Right forelimb (tissue), 1 donor: Measurements from ENCODE around the gene ZNF568.

Source experiments
- DNase-seq: peaks from one replicate; pipeline ENCODE4 v3.0.0-alpha.2; 2018

Gene ZNF568

DNA sequence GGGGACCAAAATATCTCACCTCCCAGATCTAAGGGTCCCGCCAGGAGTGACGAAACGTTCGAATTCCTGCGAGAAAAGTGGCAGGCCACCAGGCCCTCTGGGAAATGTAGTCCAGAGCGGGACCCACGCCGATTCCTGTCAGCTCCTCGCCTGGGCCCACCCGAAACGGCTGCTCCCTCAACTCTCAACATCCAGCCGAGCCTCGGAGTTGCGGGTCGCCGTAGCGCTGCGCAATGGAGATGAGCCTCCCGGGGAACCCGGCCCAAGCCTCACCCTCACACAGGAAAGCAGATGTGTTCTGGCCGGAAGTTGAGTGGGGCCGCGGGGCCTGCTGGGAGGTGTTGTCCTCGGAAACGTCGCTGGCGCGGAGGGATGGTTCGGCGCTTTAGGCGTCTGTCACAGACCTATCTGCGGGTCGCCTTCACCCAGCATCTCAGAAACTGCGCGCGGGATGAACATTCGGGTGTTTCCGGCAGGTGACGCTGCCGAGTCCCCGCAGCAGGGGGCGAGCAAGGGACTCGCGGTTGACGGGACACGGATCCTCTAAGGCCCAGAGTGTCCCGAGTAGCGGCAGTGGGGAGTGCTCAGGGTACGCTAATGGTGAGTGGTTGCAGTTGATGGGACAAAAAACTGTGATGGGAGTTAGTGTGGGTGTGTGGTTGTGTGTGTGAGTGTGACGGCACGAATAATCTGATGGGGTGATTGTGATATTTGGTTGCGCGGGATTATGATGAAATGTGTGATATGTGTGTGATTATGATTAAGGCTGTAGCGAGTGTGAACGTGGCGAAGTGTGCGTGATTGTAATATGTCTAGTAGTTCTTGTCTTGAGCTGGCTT is at the start of gene ZNF568, which contains the start of gene ZNF829:
ZNF568 (plus strand) TSS at position 341 of the 839 bp plus-strand sequence. CDS start 6,439 bp downstream, outside the sequence.
ZNF829 (minus strand) TSS at position 300 of the 839 bp plus-strand sequence. CDS start 1,124 bp downstream, outside the sequence.
- DNase-seq: peak; percentile 95

DNA sequence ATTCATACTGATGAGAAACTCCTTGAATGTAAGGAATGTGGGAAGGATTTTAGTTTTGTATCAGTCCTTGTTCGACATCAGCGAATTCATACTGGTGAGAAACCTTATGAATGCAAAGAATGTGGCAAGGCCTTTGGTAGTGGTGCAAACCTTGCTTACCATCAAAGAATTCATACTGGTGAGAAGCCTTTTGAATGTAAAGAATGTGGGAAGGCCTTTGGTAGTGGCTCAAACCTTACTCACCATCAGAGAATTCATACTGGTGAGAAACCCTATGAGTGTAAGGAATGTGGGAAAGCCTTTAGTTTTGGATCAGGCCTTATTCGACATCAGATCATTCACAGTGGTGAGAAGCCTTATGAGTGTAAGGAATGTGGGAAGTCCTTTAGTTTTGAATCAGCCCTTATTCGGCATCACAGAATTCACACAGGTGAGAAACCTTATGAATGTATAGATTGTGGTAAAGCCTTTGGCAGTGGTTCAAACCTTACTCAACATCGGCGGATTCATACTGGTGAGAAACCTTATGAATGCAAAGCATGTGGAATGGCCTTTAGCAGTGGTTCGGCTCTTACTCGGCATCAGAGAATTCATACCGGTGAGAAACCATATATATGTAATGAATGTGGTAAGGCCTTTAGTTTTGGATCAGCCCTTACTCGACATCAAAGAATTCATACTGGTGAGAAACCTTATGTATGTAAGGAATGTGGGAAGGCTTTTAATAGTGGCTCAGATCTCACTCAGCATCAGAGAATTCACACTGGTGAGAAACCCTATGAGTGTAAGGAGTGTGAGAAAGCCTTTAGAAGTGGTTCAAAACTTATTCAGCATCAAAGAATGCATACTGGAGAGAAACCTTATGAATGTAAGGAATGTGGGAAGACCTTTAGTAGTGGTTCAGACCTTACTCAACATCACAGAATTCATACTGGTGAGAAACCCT is 38.9 kb upstream of the ZNF568 start:
- DNase-seq: no peak

DNA sequence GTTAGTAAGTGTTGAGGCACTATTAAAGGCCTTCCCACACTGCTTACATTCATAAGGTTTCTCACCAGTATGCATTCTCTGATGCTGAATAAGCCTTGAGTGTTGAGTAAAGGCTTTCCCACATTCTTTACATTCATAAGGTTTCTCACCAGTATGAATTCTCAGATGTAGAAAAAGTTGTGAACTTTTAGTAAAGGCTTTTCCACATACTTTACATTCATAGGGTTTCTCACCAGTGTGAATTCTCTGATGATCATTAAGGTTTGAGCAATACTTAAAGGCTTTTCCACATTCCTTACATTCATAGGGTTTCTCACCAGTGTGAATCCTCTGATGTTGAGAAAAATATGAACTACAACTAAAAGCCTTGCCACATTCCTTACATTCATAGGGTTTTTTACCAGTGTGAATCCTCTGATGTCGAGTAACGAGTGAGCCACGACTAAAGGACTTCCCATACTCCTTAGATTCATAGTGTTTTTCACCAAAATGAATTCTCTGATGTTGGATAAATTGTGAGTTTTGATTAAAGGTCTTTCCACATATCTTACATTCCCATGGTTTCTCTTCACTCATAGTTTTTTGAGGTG is 24.3 kb upstream of the ZNF568 start:
- DNase-seq: no peak

DNA sequence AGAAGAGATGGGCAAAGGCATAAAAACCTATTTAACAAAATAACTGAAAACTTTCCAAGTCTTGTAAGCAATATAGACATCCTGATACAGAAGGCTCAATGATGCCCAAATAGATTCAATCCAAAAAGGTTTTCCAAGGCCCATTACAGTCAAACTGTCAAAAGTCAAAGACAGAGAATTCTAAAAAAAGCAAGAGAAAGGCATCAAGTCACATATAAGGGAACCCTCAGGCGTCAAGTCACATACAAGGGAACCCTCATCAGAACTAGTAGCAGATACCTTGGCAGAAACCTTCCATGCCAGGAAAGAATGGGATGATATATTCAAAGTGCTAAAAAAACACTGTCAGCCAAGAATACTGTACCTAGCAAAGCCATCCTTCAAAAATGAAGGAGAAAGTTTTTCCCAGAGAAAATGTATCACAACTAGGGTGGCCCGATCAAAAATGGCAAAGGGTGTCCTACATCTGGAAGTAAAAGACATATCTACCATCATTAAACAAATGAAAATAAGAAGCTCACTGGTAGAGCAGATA is 21.2 kb upstream of the ZNF568 start:
- no peak for DNase-seq

DNA sequence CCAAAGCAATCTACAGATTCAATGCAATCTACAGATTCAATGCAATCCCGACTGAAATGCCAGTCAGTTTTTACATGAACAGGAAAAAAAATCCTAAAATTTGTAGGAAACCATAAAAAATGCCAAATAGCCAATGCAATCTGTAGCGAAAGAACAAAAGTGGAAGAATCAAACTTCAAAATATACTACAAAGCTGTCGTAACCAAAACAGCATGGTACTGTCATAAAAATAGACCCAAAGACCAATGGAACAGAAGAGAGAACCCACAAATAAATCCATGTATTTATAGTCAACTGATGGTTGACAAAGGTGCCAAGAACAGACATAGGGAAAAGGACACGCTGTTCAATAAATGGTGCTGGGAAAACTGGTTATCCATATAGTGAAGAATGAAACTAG is 17.7 kb upstream of the ZNF568 start:
- no peak for DNase-seq

DNA sequence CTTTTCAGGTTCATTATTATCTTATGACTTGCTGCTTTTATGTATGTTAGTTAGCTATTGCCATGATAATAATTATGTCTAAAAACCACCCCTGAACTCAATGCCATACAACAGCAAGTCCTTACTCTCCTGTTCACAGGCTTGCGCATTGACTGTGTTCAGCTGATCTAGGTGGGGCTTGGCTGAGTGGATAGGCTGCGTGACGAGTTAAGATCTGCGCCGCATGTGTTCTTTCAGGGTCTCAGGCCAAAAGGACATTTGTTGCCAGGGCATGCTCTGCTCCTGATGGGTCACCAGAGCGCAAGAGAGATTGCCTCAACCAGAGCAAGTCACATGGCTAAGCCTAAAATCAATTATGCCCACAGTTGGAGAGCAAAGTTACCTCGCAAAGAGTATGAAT is 859 bp downstream of the ZNF568 start:
- peak; percentile 42 for DNase-seq

DNA sequence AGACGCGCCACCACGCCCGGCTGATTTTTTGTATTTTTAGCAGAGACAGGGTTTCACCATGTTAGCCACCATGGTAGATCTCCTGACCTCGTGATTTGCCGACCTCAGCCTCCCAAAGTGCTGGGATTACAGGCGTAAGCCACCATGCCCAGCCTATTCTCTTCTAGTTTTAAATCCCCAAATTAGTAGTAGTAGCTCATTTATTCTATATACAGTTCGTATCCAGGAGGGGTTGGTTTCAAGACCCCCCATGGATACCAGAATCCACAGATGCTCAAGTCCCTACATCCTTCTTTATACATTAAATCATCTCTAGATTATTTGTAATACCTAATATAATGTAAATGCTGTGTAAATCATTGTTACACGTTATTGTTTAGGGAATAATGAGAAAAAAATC is 2.0 kb downstream of the ZNF568 start:
- no peak for DNase-seq

DNA sequence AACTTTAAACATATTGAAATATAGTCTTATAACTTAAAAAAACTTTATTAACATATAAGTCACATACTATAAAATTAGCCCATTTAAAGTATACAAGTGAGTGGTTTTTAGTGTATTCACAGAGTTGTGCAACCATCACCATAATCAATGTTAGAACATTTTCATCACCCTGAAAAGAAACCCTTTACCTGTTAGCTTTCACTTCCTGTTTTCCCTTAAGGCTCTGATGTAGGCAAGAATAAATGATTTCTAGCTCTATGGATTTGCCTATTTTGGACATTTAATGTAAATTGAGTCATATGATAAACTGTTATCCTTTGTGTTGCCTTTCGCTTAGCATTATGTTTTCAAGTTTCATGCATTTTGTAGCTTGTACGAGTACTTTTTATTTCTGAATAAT is 15.6 kb downstream of the ZNF568 start:
- DNase-seq: no peak

DNA sequence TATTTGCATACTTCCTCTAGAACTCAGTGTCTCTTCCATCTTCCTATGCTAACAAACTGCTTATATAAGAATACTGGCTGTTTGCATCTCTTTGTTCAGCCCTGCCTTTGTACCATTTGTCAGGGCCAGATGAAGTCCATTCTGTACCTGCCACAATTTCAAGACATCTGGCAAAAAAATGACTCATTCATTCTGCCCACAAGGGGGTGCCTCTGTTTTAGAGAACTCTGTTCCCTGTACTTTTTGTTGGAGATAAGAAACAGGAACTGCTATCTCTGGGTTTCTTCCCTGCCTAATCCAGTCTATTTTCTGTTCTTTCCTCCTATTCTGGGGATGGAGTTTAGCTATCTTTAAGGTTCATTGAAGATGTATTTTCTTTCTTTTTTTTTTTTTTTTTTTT is 23.0 kb downstream of the ZNF568 start:
- DNase-seq: no peak

DNA sequence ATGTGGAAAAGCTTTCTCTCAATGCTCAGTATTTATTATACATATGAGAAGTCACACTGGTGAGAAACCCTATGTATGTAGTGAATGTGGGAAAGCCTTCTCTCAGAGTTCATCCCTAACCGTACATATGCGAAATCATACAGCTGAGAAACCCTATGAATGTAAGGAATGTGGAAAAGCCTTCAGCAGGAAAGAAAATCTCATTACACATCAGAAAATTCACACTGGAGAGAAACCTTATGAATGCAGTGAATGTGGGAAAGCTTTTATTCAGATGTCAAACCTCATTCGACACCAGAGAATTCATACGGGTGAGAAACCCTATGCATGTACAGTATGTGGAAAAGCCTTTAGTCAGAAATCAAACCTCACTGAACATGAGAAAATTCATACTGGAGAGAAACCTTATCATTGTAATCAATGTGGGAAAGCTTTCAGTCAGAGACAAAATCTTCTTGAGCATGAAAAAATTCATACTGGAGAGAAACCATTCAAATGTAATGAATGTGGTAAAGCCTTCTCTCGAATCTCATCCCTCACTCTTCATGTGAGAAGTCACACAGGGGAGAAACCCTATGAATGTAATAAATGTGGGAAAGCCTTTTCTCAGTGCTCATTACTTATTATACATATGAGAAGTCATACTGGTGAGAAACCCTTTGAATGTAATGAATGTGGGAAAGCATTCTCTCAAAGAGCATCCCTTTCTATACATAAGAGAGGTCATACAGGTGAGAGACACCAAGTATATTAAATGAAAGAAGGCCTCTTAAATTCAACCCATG is 34.4 kb downstream of the ZNF568 start:
- DNase-seq: no peak

DNA sequence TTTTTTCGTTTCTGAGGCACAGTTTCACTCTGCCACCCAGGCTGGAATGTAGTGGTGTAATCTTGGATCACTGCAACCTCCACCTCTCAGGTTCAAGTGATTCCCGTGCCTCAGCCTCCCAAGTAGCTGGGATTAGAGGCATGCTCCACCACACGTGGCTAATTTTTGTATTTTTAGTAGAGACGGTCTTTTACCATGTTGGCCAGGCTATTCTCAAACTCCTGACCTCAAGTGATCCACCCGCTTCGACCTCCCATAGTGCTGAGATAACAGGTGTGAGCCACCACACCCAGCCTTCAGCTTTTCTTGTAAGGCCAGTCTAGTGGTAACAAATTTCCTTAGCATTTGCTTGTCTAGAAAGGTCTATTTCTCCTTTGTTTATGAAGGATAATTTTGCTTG is 46.2 kb downstream of the ZNF568 start:
- no peak for DNase-seq

DNA sequence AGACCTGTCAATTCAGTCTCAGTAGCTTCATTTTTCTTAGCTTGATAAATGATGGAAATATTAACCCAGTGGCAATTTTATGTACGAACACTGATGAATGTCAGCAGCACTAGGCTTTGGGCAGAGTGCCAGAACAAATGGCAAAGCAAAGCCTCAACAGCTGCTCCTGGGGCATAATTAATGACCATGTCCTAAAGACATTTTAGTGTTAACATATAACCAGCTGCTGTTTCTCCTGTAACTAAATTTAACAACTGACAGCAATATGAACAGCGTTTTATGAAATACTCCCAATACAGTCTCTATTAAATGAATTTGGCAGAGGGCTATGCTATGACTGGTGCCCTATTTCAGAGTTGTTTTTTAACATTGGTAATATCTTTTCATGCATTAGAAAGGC is 47.1 kb downstream of the ZNF568 start:
- DNase-seq: peak; percentile 52

DNA sequence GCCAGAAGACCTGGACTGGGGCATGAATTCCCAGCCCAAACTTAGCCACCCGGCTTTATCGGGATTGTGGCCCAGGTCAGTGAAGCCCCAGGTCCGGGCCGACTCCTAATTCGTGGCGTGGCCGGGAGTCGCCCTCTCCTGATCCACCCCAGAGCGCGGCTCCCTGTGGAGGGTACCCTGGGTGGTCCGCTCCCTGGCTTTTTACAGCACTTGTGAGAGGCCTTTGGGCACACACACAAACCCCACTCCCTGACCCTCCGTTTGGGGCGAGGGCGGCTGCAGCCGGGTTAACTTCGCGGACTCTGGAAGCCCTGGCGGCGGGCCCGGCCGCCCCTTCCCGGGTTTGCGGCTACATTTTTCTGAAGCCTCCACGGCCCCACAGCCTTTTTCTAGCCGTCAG is 56.4 kb downstream of the ZNF568 start:
- peak; percentile 61 for DNase-seq

DNA sequence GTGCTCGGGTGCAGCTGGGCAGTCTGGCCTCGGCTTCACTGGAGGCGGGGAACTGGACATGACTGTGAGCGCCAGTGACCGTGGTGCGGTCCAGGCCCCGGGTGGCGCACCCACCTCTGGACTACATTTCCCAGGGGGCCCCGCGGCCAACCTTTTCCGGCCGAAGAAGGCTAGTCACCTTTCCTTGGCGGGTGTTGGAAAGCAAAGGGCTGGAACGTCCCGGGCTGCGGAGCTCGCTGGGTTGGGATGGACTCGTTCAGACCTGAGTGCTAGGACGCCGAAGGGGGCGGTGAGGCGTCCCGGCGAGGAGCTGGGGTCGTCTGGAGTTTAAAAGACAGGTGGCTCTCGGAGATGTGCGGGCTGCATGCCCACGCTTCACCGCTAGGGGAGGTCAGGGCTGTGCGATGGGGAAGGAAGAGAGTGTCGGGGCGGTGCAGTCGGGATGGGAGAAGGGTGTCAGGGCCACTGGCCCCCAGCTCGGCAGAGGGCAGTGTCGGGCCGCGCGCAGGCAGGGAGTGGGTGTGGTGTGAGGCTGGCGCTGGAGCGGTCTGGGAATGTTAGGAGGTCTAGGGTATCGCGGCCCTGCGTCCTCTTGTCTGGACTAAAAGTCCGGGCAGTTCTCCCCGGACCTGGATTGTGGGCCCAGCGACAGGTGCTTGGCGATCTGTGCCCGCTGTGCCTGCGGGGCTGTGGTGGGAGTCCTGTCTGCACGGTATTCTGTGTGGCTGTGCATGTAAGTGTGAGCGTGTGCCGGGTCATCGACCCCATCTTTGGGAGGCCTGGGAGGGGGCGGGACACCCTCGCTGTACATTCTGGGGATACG is 57.1 kb downstream of the ZNF568 start:
- DNase-seq: peak; percentile 90

DNA sequence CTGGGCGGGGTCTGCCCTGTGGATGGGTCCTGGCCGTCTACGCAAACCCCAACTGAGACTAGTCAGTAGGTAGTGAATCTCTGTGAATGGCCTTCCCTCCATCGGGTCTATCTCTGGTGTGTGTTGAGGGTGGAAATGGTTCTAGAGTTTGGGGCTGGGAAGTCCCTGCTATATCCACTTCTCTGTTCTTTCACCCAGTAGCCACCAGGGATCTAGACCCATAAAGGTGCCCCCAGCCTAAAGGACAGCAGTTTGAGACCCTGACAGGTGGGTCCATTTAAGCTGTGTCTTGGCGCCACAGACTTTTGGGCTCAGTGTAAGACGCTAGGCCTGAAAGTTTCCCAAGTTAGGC is 57.7 kb downstream of the ZNF568 start:
- no peak for DNase-seq

DNA sequence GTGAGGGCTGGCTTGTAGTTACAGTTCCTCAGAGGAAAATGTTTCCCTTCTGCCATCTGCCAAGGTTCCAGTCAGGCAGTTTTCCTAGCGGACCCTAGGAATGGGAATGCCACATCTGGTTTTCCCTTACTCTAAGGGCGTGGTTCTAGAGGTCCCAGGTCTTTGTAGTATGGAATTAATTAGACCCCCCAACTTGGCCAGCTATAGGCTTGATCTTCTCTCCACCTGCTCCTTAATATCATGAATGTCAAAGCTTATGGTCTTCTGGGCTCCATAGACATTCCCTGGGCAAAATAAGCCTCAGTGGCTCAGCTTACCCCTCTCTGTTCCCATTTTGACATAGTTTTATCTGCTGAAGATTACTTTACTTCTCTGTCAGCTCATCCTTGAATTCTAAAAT is 70.0 kb downstream of the ZNF568 start:
- DNase-seq: no peak

DNA sequence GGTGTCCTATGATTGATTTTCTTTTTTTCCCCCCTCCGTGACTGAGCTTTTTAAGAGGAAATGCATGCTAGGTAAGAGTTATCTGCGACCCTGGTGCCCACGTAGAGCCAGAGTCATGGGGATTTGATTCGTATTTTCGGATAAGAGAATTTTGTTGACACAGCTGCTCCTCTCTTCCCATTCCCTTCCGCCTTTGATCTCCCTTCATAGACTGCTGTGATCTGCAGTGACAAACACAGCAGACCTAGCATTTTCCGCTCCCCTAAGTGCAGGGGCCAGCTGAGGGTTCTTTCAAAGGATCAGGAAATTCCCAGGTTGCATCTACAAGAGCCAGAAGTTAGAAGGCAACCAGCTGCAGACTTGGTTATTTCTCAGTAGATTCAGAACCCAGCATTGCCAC is 70.5 kb downstream of the ZNF568 start:
- no peak for DNase-seq

DNA sequence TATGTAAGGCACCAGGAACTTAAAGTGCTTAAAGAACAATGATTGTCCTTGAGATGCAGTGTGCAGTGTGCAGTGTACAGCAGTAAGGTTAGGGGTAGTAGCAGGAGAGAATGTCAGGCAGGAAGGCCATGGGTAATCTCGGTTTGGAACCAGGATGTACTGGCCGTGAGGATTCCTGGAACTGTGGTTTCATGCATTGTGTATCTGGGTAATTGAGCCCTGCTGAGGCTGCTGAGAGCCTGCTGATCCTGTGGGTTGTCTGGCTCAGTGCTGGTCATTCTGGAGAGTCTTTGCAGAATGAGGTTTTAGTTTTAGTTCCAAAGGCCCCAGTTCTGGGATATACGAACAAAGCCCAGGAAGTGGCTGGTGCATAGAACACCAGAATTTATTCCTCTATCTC is 71.0 kb downstream of the ZNF568 start:
- DNase-seq: no peak

DNA sequence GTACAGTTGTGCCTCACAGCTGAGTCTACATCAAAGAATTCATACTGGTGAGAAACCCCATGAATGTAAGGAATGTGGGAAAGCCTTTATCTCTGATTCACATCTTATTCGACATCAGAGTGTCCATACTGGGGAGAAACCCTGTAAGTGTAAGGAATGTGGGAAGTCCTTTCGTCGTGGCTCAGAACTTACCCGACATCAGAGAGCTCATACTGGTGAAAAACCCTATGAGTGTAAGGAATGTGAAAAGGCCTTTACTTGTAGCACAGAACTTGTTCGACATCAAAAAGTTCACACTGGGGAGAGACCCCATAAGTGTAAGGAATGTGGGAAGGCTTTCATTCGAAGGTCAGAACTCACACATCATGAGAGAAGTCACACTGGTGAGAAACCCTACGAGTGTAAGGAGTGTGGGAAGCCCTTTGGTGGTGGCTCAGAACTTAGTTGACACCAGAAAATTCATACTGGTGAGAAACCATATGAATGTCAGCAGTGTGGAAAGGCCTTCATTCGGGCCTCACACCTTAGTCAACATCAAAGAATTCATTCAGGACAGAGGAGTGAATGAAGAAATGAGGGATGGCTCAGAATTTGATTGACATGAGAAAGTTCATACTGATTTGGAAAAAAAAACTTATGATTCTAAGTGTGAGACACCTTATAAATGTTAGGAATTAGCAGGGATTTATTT is 81.2 kb downstream of the ZNF568 start:
- no peak for DNase-seq

DNA sequence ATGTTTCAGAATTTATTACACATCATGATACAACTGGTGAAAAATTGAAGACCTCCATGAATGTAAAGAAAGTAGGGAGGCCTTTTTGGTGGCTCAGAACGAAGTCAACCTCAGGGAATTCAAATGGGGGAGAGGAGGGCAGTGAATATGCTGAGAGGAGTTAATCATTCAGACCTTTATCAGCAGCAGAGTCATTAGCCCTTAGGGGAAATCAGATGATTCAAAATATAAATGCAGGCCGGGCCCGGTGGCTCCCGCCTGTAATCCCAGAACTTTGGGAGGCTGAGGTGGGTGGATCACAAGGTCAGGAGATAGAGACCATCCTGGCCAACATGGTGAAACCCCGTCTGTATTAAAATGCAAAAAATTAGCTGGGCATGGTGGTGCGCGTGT is 81.7 kb downstream of the ZNF568 start:
- DNase-seq: no peak

DNA sequence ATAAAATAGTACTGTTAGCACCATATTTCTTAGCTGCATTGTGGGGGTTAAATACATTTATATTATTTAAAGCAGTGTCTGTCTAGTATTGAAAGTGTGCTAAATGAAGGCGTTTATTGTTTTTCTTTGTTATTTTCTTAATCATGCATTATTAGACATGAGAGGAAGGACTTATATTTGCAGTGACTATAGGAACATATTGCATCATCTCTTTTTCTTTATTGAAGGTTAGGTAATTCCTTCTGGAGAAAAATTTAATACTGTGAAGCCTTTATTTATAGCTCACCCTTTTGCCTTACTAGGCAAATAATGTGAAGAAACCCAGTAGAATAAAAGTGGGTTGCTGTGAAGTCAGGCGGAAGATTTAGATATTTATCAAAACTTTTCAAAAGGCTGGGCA is 83.2 kb downstream of the ZNF568 start:
- DNase-seq: no peak
